Ovary (tissue), 9 donors: ENCODE data around the gene AP1M2. TPM values are rescaled to one million over a fixed set of nuclear protein-coding genes. Genes with fewer than 3 reads are reported as not detected.

ENCODE experiments used
- DNase-seq, 5 donors: peaks; one replicate each; pipeline ENCODE4 v3.0.0-alpha.2; 2019 to 2020
- H3K27ac ChIP-seq, 2 donors: fragments of 200-600 bp; one replicate each; pipeline versions ENCODE4 v1.5.1 to v1.8.0; 2019 to 2022
- H3K27me3 ChIP-seq: fragments of 200-600 bp; one replicate; pipeline ENCODE4 v1.8.0; 2022
- H3K36me3 ChIP-seq: fragments of 200-600 bp; sonication (generic); one replicate; pipeline ENCODE4 v1.5.1; 2019
- H3K4me1 ChIP-seq: one replicate; pipeline ENCODE4 v1.8.1; 2013; ENCODE audit warnings: mild to moderate bottlenecking, moderate library complexity; ENCODE audit not compliant: insufficient read depth
- H3K4me3 ChIP-seq: fragments of 200-600 bp; sonication (generic); one replicate; pipeline ENCODE4 v1.5.1; 2017
- H3K9me3 ChIP-seq, 2 donors: fragments of 200-600 bp in 1 of 2; sonication (generic) in 1 of 2; one replicate each; pipeline versions ENCODE4 v1.5.1 to v1.8.1; 2013 to 2019; ENCODE audit warnings: mild to moderate bottlenecking in 1 of 2, moderate library complexity in 1 of 2
- EP300 ChIP-seq: sonication (generic); formaldehyde crosslinking; IDR thresholded peaks from one replicate; pipeline ENCODE4 v1.6.1; 2017; ENCODE audit warnings: antibody characterized with exemption
- POLR2A ChIP-seq: fragments of 450-650 bp; IDR thresholded peaks from one replicate; pipeline ENCODE4 v1.6.1; 2017; ENCODE audit warnings: antibody characterized with exemption, mild to moderate bottlenecking, moderate library complexity
- WGBS, 3 donors: extraction: QIAGEN DNeasy Blood & Tissue Kit in 1 of 3; methylation state at CpG; one replicate each; pipeline versions ENCODE4 v1.1.5 to v1.1.7; 2013 to 2017; 5-methylcytosine and 5-hydroxymethylcytosine counted together
- intact Hi-C, 4 donors: fragments of 100-400 bp; cut with DNase I; formaldehyde crosslinking; loops; one replicate each; pipeline versions ENCODE4 v1.11.0 to v1.15.1; 2022 to 2023
- polyA plus RNA-seq, 2 donors: library from polyadenylated mRNA; stranded (reverse); fragments of 200-250 nt in 1 of 2; fragments of 350-450 nt in 1 of 2; fragmentation: Illumina TruSeq in 1 of 2; extraction: RNeasy Lipid Tissue Mini Kit (QIAGEN cat#74804) in 1 of 2; gene quantifications; one replicate each; pipeline ENCODE4 v1.2.3, GENCODE V29; 2013 to 2014
- total RNA-seq, 7 donors: library from RNA; depleted of rRNA in 2 of 7; stranded (reverse); fragments of >200 nt in 2 of 7; fragmentation: NEBNext Ultra II Directional in 3 of 7; extraction: Animal tissue kit (Norgen Biotek cat#: 25700) in 3 of 7; gene quantifications; one replicate each; pipeline versions ENCODE4 v1.1.0 to v1.2.4, GENCODE V29; 2016 to 2023
- TF ChIP-seq, protein P1 (sequence below), 3 donors: fragments of 450-650 bp in 2 of 3; fragments of 200-600 bp in 1 of 3; IDR thresholded peaks; one replicate each; pipeline versions ENCODE4 v1.5.1 to v1.8.0; 2016 to 2022; ENCODE audit warnings: antibody characterized with exemption in 3 of 3, mild to moderate bottlenecking in 1 of 3
- donor health status: DM: no; HTN: no; CAD: no; lungs with moderate emphysema.
- donor health status: DM: no; HTN: no; CAD: no.
- donor health status: Bipolar disorder and iron deficiency.
- donor health status: DM: yes; HTN: yes; CAD: no.
- donor health status: DM: no; HTN: no; CAD: no.
- donor health status: DM: yes; HTN: yes; CAD: no.

The AP1M2 gene
- total and polyA plus RNA-seq, 9 donors = 0.19 to 45.5 (median 2.9) TPM; not detected in 1

DNA sequence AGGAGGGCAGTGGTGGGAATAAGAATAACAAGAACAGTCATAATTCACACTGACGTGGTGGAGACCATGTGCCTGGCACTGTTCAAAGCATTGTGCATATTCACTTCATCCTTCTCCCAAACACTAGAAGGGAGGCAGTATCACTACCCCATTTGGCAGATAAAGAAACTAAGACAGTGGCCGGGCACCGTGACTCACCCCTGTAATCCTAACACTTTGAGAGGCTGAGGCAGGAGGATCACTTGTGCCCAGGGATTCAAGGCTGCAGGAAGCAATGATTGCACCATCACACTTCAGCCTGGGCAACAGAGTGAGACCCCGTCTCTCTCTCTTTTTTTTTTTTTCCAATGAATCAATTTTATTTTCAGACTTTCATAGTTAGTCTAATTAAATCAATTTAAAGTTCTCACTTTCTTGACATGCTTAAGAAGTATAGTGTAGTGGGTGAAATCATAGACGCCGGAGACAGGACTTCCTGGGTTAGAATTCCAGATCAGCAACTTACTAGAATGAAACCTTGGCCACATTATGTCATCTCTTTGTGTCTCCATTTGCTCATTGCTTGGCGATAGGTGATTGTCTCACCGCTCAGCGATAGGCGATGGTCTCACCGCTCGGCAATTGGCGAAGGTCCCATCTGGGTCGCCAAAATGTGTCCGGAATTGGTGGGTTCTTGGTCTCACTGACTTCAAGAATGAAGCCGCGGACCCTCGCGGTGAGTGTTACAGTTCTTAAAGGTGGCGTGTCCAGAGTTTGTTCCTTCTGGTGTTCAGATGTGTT, 48.7 kb downstream of the AP1M2 start:
- no peaks in the 10 kb centered on the region for H3K36me3 ChIP-seq
- intact Hi-C loops = no loop called here
- 76 to 78% (median 77%) methylated on average over 20 of the region's 20 CpGs for WGBS, 3 donors
- H3K27ac ChIP-seq = no peak overlapping the region
- H3K9me3 ChIP-seq = no peaks in the 10 kb centered on the region
- no peaks in the 10 kb centered on the region for H3K27me3 ChIP-seq
- no peak for DNase-seq
- peaks cover 1% of the 10 kb centered on the region for H3K4me1 ChIP-seq
- no peak overlapping the region for H3K4me3 ChIP-seq
- TF ChIP-seq, protein P1, sequence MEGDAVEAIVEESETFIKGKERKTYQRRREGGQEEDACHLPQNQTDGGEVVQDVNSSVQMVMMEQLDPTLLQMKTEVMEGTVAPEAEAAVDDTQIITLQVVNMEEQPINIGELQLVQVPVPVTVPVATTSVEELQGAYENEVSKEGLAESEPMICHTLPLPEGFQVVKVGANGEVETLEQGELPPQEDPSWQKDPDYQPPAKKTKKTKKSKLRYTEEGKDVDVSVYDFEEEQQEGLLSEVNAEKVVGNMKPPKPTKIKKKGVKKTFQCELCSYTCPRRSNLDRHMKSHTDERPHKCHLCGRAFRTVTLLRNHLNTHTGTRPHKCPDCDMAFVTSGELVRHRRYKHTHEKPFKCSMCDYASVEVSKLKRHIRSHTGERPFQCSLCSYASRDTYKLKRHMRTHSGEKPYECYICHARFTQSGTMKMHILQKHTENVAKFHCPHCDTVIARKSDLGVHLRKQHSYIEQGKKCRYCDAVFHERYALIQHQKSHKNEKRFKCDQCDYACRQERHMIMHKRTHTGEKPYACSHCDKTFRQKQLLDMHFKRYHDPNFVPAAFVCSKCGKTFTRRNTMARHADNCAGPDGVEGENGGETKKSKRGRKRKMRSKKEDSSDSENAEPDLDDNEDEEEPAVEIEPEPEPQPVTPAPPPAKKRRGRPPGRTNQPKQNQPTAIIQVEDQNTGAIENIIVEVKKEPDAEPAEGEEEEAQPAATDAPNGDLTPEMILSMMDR (IDR thresholded peaks at IDR 0.05) = no peak
- TF ChIP-seq POLR2A (no peak), EP300 (no peak)

GRCh38 chr19:10537668-10538067, 49.4 kb downstream of the AP1M2 start:
- H3K36me3 ChIP-seq = no peaks in the 10 kb centered on the region
- intact Hi-C loops = no loop called here
- H3K4me3 ChIP-seq = no peak overlapping the region
- H3K9me3 ChIP-seq = no peaks in the 10 kb centered on the region
- H3K27me3 ChIP-seq = no peaks in the 10 kb centered on the region
- no peak for DNase-seq
- no peak overlapping the region for H3K27ac ChIP-seq
- TF ChIP-seq, protein P1 (IDR thresholded peaks at IDR 0.05) = no peak
- TF ChIP-seq EP300 = no peak
- no peak for TF ChIP-seq POLR2A
- 46 to 61% (median 53%) methylated on average over 11 of the region's 11 CpGs for WGBS, 3 donors
- H3K4me1 ChIP-seq = no peaks in the 10 kb centered on the region

DNA sequence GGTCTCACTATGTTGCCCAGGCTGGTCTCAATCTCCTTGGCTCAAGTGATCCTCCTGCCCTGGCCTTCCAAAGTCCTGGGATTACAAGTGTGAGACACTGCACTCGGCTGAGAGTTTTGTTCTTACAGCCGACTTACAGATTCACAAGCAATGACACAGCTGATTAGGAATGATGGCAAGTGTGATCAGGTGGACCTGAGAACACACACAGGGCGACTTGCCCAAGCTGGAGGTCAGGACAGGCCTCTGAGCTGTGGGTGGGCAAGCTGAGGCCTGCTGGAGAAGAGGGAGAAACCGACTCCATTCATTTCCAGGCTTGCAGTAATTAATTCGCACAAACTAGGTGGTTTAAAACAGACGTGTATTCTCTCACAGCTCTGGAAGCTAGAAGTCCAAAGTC, 51.5 kb downstream of the AP1M2 start:
- H3K4me1 ChIP-seq = no peaks in the 10 kb centered on the region
- no peak overlapping the region for H3K27ac ChIP-seq
- H3K27me3 ChIP-seq = no peaks in the 10 kb centered on the region
- 66 to 74% (median 66%) methylated on average over 6 of the region's 6 CpGs for WGBS, 3 donors
- TF ChIP-seq POLR2A = no peak
- TF ChIP-seq EP300 = no peak
- TF ChIP-seq, protein P1 (IDR thresholded peaks at IDR 0.05) = no peak
- no peak for DNase-seq
- H3K9me3 ChIP-seq = no peaks in the 10 kb centered on the region
- H3K4me3 ChIP-seq = no peak overlapping the region
- intact Hi-C loops = no loop called here
- no peaks in the 10 kb centered on the region for H3K36me3 ChIP-seq

GRCh38 chr19:10533646-10534386, 53.3 kb downstream of the AP1M2 start:
- WGBS, 3 donors = 53 to 63% (median 55%) methylated on average over 10 of the region's 10 CpGs
- intact Hi-C loops = no loop called here
- Histone ChIP-seq H3K27ac (no peak overlapping the region), H3K4me3 (no peak overlapping the region), H3K4me1 (no peaks in the 10 kb centered on the region), H3K27me3 (no peaks in the 10 kb centered on the region), H3K9me3 (no peaks in the 10 kb centered on the region), H3K36me3 (no peaks in the 10 kb centered on the region)
- TF ChIP-seq, protein P1 (IDR thresholded peaks at IDR 0.05) = no peak
- TF ChIP-seq EP300 (no peak), POLR2A (no peak)
- no peak for DNase-seq
